ENCODE data around the gene KCNH5.

KCNH5 gene

GRCh38 chr14:62739647-62740046, 305.6 kb downstream of the KCNH5 start:
- Histone ChIP-seq H3K4me2 (ENCODE audit: low read depth, low read length) (no peak overlapping the region), H3K79me2 (ENCODE audit: low read length) (no peaks in the 10 kb centered on the region), H4K20me1 (ENCODE audit: insufficient read depth, low read length) (no peaks in the 10 kb centered on the region), H3K36me3 (replicated peaks; ENCODE audit: insufficient read depth, low read length) (no peaks in the 10 kb centered on the region), H3F3A (ENCODE audit: insufficient read depth, low read length) (no peaks in the 10 kb centered on the region), H3K9me2 (replicated peaks; ENCODE audit: insufficient read depth, low read length) (no peaks in the 10 kb centered on the region), H3K4me1 (ENCODE audit: low read length) (no peaks in the 10 kb centered on the region), H3K27ac (ENCODE audit: low read length) (no peak overlapping the region), H3K9ac (ENCODE audit: low read length) (no peak overlapping the region), H3K9me3 (replicated peaks; ENCODE audit: insufficient read depth, low read length) (no peaks in the 10 kb centered on the region), H2AFZ (ENCODE audit: low read length) (no peak overlapping the region), H3K27me3 (replicated peaks; ENCODE audit: insufficient read depth, low read length) (no peaks in the 10 kb centered on the region), H3K4me3 (ENCODE audit: low read length) (no peak overlapping the region)
- no peak for DNase-seq
- TF ChIP-seq EZH2phosphoT487 (IDR thresholded peaks at IDR 0.05; ENCODE audit: low read length), result no peak
- no peak for TF ChIP-seq CTCF (IDR thresholded peaks at IDR 0.05; ENCODE audit: low read length)
- TF ChIP-seq EZH2 (optimal IDR thresholded peaks at IDR 0.05; ENCODE audit: low read depth, low read length), result no peak

GRCh38 chr14:62736048-62737043, 308.9 kb downstream of the KCNH5 start:
- DNase-seq, result no peak
- Histone ChIP-seq H3K36me3 (replicated peaks; ENCODE audit: insufficient read depth, low read length) (no peaks in the 10 kb centered on the region), H3K9me2 (replicated peaks; ENCODE audit: insufficient read depth, low read length) (no peaks in the 10 kb centered on the region), H4K20me1 (ENCODE audit: insufficient read depth, low read length) (no peaks in the 10 kb centered on the region), H3K79me2 (ENCODE audit: low read length) (no peaks in the 10 kb centered on the region), H2AFZ (ENCODE audit: low read length) (no peak overlapping the region), H3K4me3 (ENCODE audit: low read length) (no peak overlapping the region), H3K9me3 (replicated peaks; ENCODE audit: insufficient read depth, low read length) (no peaks in the 10 kb centered on the region), H3F3A (ENCODE audit: insufficient read depth, low read length) (no peaks in the 10 kb centered on the region), H3K9ac (ENCODE audit: low read length) (no peak overlapping the region), H3K27ac (ENCODE audit: low read length) (no peak overlapping the region), H3K4me1 (ENCODE audit: low read length) (no peaks in the 10 kb centered on the region), H3K4me2 (ENCODE audit: low read depth, low read length) (no peak overlapping the region), H3K27me3 (replicated peaks; ENCODE audit: insufficient read depth, low read length) (no peaks in the 10 kb centered on the region)
- TF ChIP-seq CTCF (IDR thresholded peaks at IDR 0.05; ENCODE audit: low read length) (no peak), EZH2phosphoT487 (IDR thresholded peaks at IDR 0.05; ENCODE audit: low read length) (no peak), EZH2 (optimal IDR thresholded peaks at IDR 0.05; ENCODE audit: low read depth, low read length) (no peak)

GRCh38 chr14:62734831-62735230, 310.4 kb downstream of the KCNH5 start:
- Histone ChIP-seq H3K9me3 (replicated peaks; ENCODE audit: insufficient read depth, low read length) (no peaks in the 10 kb centered on the region), H3K4me3 (ENCODE audit: low read length) (no peak overlapping the region), H2AFZ (ENCODE audit: low read length) (no peak overlapping the region), H3K27me3 (replicated peaks; ENCODE audit: insufficient read depth, low read length) (no peaks in the 10 kb centered on the region), H4K20me1 (ENCODE audit: insufficient read depth, low read length) (no peaks in the 10 kb centered on the region), H3K36me3 (replicated peaks; ENCODE audit: insufficient read depth, low read length) (no peaks in the 10 kb centered on the region), H3K9ac (ENCODE audit: low read length) (no peak overlapping the region), H3K4me2 (ENCODE audit: low read depth, low read length) (no peak overlapping the region), H3K4me1 (ENCODE audit: low read length) (no peaks in the 10 kb centered on the region), H3K9me2 (replicated peaks; ENCODE audit: insufficient read depth, low read length) (no peaks in the 10 kb centered on the region), H3K79me2 (ENCODE audit: low read length) (no peaks in the 10 kb centered on the region), H3K27ac (ENCODE audit: low read length) (no peak overlapping the region), H3F3A (ENCODE audit: insufficient read depth, low read length) (no peaks in the 10 kb centered on the region)
- TF ChIP-seq CTCF (IDR thresholded peaks at IDR 0.05; ENCODE audit: low read length), result no peak
- no peak for TF ChIP-seq EZH2 (optimal IDR thresholded peaks at IDR 0.05; ENCODE audit: low read depth, low read length)
- no peak for TF ChIP-seq EZH2phosphoT487 (IDR thresholded peaks at IDR 0.05; ENCODE audit: low read length)
- DNase-seq, result no peak

Data from MM.1S (cell line).